Hypothalamus (tissue), 51 donors: ENCODE data around the gene SLC38A3.

Experiments used
- DNase-seq, 51 donors: peaks; one replicate each; lab custom pipeline; 2025; lab: John Stamatoyannopoulos, UW

The SLC38A3 gene

DNA sequence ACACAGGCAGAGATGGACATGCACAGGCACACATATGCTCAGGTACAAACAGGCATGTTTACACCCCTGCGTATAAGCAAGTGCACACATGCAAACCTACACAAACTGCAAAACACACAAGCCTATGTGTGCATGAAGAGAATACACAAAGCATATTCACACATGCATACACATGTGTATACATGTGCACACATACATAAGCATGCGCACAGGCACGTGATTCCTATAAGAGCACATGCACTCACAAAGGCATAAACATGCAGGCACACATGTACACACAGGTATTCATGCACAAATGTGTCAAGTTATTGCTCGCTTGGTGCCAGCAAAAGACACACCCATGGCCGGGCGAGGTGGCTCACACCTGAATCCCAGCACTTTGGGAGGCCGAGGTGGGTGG lies 15.1 kb upstream of the SLC38A3 start:
- no peak for DNase-seq

DNA sequence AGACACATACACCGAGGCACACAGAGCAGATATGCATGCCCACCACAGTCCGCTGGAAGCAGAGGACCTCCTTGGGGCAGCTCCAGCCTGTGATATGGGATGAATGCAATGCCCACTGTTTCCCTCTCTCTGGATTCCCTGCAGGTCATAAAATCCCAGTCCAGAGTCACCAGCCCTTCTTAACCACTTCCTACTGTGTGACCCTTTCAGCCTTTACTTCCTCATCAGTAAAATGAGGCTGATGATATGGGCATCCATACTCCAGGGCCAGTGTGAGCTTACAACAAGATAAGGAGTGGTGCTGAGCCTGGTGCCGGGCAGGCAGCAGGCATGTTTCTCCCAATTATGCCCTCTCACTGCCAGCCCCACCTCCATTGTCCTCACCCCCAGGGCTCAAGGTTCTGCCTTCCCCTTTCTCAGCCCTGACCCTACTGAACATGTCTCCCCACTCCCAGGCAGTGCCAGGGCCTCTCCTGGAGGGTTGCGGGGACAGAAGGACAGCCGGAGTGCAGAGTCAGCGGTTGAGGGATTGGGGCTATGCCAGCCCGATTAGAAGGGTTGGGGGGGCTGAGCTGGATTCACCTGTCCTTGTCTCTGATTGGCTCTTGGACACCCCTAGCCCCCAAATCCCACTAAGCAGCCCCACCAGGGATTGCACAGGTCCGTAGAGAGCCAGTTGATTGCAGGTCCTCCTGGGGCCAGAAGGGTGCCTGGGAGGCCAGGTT lies 14.0 kb upstream of the SLC38A3 start, which contains the start of gene GNAT1:
Gene GNAT1, plus strand, starts transcription at position 675 of the 725 bp plus-strand sequence. CDS start 116 bp downstream, outside the sequence.
- DNase-seq: no peak

DNA sequence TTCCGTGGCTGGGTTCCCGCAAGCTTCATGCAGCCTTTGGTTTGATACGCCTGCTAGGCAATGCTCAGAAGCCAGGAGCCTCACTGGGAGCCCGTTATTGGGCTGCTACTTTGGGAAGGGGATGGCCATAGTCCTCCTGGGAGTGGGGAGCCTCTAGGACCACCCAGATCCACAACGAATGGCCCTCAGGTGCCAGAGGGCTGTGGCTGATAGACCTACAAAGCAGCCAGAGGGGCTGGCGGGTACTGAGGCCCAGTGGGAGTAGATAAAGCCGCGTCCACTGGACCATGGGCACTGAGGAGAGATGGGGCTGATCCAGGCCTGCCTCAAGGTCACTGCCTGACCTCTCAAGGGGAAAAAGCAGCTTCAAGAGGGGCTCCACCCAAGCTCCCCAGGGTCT lies 12.9 kb upstream of the SLC38A3 start:
- DNase-seq: no peak

- DNase-seq: peak in 45 of 51 donors; percentile 9 to 81 (median 38)
Observed at GRCh38 chr3:50192689-50193141, 12.4 kb upstream of the SLC38A3 start.

DNA sequence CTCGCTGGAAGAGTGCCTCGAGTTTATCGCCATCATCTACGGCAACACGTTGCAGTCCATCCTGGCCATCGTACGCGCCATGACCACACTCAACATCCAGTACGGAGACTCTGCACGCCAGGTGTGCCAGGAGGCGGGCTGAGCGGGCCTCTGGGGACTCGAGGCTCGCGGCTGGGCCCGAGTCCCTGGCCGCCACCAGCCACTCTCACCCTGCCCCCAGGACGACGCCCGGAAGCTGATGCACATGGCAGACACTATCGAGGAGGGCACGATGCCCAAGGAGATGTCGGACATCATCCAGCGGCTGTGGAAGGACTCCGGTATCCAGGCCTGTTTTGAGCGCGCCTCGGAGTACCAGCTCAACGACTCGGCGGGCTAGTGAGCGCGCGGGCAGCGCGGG lies 11.8 kb upstream of the SLC38A3 start:
- no peak for DNase-seq

DNA sequence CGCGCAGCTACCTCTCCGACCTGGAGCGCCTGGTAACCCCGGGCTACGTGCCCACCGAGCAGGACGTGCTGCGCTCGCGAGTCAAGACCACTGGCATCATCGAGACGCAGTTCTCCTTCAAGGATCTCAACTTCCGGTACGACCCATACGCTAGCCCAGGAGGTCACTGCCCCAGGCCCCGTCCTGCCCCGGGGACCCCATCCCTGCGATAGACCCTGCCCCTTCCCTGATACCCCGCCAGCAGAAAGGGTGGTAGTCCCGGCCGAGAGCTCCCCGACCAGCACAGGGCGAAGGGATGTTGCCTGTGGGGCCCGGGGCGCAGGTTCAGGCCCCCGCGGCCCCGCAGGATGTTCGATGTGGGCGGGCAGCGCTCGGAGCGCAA lies 11.3 kb upstream of the SLC38A3 start:
- DNase-seq: no peak

GRCh38 chr3:50194128-50194902 lies 10.8 kb upstream of the SLC38A3 start:
- peak in 47 of 51 donors; percentile 6 to 83 (median 47) for DNase-seq

- no peak for DNase-seq
Observed at GRCh38 chr3:50194903-50195500, 10.1 kb upstream of the SLC38A3 start.

DNA sequence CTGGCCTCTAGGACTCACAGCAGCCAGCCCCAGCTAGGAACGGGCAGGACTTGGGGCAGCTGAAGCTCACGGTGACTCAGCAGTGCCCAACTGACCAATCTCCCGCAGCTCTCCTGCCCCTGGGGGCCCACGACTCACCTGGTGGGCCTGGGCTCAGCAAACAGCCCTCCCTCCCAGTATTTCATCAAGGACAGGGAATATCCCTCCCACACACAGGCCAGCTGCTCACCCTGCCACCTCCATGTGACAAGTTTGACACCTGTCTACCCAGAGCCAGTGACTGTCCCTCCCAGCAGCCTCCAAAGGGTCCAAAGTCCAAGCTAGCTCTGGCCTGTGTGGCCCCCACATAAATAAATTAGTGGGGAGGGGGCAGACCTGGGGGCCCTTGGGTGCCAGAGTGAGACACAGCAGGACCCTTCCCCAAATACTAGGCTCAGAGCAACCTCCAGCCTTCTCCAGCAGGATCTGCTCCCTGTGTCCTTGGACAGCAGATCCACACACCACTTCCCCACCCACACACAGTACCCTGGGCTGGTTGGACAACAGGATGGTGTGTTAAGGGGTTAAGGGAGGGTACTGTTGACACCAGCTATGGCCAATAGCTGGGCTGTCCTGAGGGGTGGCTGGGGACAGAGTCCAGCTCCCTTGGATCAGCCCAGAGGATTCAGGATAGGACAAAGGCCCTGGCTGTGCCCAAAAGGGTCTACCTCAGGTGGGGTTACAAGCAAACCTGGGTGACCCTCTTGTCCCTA lies 9.4 kb upstream of the SLC38A3 start:
- no peak for DNase-seq

DNA sequence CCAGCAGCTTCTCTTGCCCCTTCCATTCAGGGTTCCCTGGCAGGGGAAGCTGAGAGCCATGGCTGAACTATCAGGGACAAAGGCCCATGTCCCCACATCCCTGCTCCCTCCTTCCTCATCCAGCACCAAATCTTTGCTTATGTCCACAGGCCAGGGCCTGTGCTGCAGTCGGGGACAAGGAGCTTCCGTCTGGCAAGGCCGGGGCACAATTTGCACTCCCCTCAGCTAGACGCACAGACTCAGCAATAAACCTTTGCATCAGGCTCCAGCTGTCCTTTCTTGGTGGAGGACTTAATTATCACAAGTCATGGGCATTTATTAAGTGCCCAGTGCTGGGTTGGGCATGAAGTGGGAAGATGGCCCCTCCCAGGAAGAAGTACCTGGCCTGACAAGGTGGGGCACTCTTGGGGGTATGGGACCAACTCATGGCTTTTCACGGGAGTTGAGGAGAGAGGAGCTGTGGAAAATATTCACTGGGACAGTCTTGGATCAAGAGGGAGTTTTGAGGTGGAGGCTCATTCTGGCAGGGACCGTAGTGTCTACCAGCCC lies 8.7 kb upstream of the SLC38A3 start:
- DNase-seq: no peak

- DNase-seq: peak in 1 of 51 donors; percentile 18
Observed at GRCh38 chr3:50201573-50202315, 3.3 kb upstream of the SLC38A3 start.

GRCh38 chr3:50202353-50203112 lies 2.5 kb upstream of the SLC38A3 start:
- no peak for DNase-seq

DNA sequence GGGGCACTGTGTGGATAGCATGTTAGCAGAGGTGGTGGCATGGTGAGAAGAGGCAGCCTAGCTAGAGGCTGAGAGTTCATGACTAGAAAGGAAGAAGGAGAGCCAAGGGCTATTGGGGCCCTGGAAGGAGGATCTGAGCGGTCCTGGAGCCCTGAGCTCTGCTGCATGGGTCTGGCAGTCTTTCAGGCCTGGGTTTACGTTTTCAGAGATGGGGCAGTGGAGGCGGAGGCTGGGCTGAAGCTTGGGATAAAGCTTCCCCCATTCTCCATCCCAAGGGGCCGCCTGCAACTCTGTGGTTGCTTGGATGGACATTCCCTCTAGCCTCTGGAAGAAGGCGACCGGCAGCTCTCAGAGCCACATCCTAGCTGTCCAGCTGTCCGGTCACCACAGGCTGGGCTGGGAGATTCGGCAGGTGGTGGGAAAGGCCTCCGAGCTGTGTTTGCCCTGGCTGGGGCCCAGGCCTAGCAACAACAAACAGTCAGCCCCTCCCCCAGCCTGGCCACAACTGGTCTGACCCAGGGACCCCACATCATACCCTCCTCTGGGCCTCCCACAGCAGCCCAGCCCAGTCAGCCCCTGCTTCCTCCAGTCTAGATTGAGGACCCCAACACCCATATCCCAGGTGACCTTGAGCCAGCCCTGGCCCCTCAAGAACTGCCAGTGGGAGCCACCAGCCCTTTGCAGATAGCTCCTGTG lies 1.8 kb upstream of the SLC38A3 start:
- no peak for DNase-seq

- DNase-seq: no peak
Observed at GRCh38 chr3:50203809-50204803, 965 bp upstream of the SLC38A3 start.

GRCh38 chr3:50205413-50206276 lies 574 bp downstream of the SLC38A3 start:
- peak in 29 of 51 donors; percentile 16 to 64 (median 38) for DNase-seq
